ENCODE data around the gene HS3ST3A1.

HS3ST3A1 gene

GRCh38 chr17:13478326-13478830, 123.4 kb downstream of the HS3ST3A1 start:
- no peaks in the 10 kb centered on the region for H3K9me2 ChIP-seq (ENCODE audit: low read depth, low read length)
- no peak overlapping the region for H3K4me3 ChIP-seq (ENCODE audit: low read depth, low read length, poor library complexity, severe bottlenecking)
- H3K79me2 ChIP-seq (ENCODE audit: insufficient read depth, low read length): no peaks in the 10 kb centered on the region
- no peak overlapping the region for H3K27ac ChIP-seq (ENCODE audit: low read depth, low read length, poor library complexity, severe bottlenecking)
- no peaks in the 10 kb centered on the region for H4K20me1 ChIP-seq (ENCODE audit: insufficient read depth, low read length)
- no peak for TF ChIP-seq CTCF (IDR thresholded peaks at IDR 0.05; ENCODE audit: low read length)
- TF ChIP-seq EZH2 (IDR thresholded peaks at IDR 0.05; ENCODE audit: borderline replicate concordance, low read length): no peak
- no peaks in the 10 kb centered on the region for H3K27me3 ChIP-seq (ENCODE audit: insufficient read depth, low read length)
- H3K36me3 ChIP-seq (ENCODE audit: insufficient read depth, low read length): no peaks in the 10 kb centered on the region
- H3K9me3 ChIP-seq (ENCODE audit: low read length): 0 out of 2 replicates have a peak, but pooled peaks cover 3% of the 10 kb centered on the region
- no peak overlapping the region for H3K9ac ChIP-seq (ENCODE audit: low read length)
- H3K4me2 ChIP-seq (ENCODE audit: low read length): no peak overlapping the region
- H2AFZ ChIP-seq (ENCODE audit: low read length): no peak overlapping the region
- H3F3A ChIP-seq (ENCODE audit: insufficient read depth, low read length): no peaks in the 10 kb centered on the region
- H3K4me1 ChIP-seq (ENCODE audit: insufficient read depth, low read length, severe bottlenecking): no peaks in the 10 kb centered on the region

DNA sequence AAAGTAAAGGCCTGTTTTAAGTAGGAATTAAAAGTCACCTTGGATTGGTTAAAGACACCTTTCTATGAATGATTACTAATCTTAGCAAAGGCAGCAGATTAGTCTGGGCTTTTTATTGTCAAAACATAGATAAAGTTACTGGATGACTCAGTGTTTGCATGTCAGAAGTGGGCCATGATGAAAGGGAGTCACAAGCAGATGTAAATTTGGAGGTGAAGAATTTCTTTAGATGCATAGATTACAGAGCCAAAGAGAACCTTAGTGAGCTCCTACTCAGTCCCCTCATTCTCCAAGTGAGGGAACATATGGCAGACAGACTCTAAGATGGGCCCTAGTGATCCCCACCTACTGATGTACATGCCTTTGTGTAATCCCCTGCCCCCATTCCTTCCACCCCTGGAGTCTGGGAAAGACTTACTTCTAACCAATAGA, 124.5 kb downstream of the HS3ST3A1 start:
- Histone ChIP-seq H3K4me3 (ENCODE audit: low read depth, low read length, poor library complexity, severe bottlenecking) (no peak overlapping the region), H3F3A (ENCODE audit: insufficient read depth, low read length) (no peaks in the 10 kb centered on the region), H3K9me2 (ENCODE audit: low read depth, low read length) (no peaks in the 10 kb centered on the region)

DNA sequence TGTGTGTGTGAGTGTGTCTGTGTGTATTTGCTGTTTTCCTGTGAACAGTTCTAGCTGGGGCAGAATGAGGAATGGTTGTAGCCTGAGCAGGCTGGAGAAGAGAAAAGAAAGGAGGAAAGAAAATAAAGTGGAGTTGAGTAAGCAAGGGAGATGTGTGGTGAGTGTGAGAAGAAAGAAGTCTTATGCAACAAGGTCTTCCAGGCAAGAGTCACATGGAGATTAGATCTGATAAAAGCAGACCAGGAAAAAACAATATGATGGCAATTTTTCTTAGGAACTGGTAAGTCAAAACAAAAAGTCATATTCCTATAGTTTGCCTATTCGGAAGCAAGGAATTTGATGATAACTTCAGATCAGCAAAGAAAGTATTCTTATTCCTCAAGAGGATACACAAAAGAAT, 125.0 kb downstream of the HS3ST3A1 start:
- Histone ChIP-seq H3K4me2 (ENCODE audit: low read length) (no peak overlapping the region), H3F3A (ENCODE audit: insufficient read depth, low read length) (no peaks in the 10 kb centered on the region), H3K4me3 (ENCODE audit: low read depth, low read length, poor library complexity, severe bottlenecking) (no peak overlapping the region), H2AFZ (ENCODE audit: low read length) (no peak overlapping the region), H3K36me3 (ENCODE audit: insufficient read depth, low read length) (no peaks in the 10 kb centered on the region), H3K4me1 (ENCODE audit: insufficient read depth, low read length, severe bottlenecking) (no peaks in the 10 kb centered on the region), H4K20me1 (ENCODE audit: insufficient read depth, low read length) (no peaks in the 10 kb centered on the region), H3K79me2 (ENCODE audit: insufficient read depth, low read length) (no peaks in the 10 kb centered on the region), H3K27me3 (ENCODE audit: insufficient read depth, low read length) (no peaks in the 10 kb centered on the region), H3K27ac (ENCODE audit: low read depth, low read length, poor library complexity, severe bottlenecking) (no peak overlapping the region), H3K9ac (ENCODE audit: low read length) (no peak overlapping the region), H3K9me2 (ENCODE audit: low read depth, low read length) (no peaks in the 10 kb centered on the region), H3K9me3 (ENCODE audit: low read length) (0 out of 2 replicates have a peak, but pooled peaks cover 3% of the 10 kb centered on the region)
- TF ChIP-seq EZH2 (IDR thresholded peaks at IDR 0.05; ENCODE audit: borderline replicate concordance, low read length) (no peak), CTCF (IDR thresholded peaks at IDR 0.05; ENCODE audit: low read length) (no peak)

More for the DNA sequence above, 124.5 kb downstream of the HS3ST3A1 start:
- no peak overlapping the region for H3K4me2 ChIP-seq (ENCODE audit: low read length)
- H3K9me3 ChIP-seq (ENCODE audit: low read length): 0 out of 2 replicates have a peak, but pooled peaks cover 3% of the 10 kb centered on the region
- H3K79me2 ChIP-seq (ENCODE audit: insufficient read depth, low read length): no peaks in the 10 kb centered on the region
- no peaks in the 10 kb centered on the region for H3K27me3 ChIP-seq (ENCODE audit: insufficient read depth, low read length)
- H4K20me1 ChIP-seq (ENCODE audit: insufficient read depth, low read length): no peaks in the 10 kb centered on the region
- TF ChIP-seq CTCF (IDR thresholded peaks at IDR 0.05; ENCODE audit: low read length) (no peak), EZH2 (IDR thresholded peaks at IDR 0.05; ENCODE audit: borderline replicate concordance, low read length) (no peak)
- no peak overlapping the region for H3K27ac ChIP-seq (ENCODE audit: low read depth, low read length, poor library complexity, severe bottlenecking)
- no peak overlapping the region for H2AFZ ChIP-seq (ENCODE audit: low read length)
- no peaks in the 10 kb centered on the region for H3K36me3 ChIP-seq (ENCODE audit: insufficient read depth, low read length)
- no peaks in the 10 kb centered on the region for H3K4me1 ChIP-seq (ENCODE audit: insufficient read depth, low read length, severe bottlenecking)
- no peak overlapping the region for H3K9ac ChIP-seq (ENCODE audit: low read length)
